ENCODE data around the gene MBNL1. TPM values are rescaled to one million over a fixed set of nuclear protein-coding genes. Genes with fewer than 3 reads are reported as not detected.

Gene MBNL1
- 1 to 10 TPM; 1.3 to 4.9 TPM for total RNA-seq
- 15.2 TPM for polyA plus RNA-seq (2013, experiment 1 of 2)
- 13.7 TPM for polyA plus RNA-seq (2013, experiment 2 of 2)
- long read RNA-seq, experiment 1, partial matches to known transcripts = 0 of 1 reads
- long read RNA-seq, experiment 1, other reads (novel, unspliced or antisense) = 1 of 1 reads
- long read RNA-seq, experiment 2, partial matches to known transcripts = 0 of 1 reads
- long read RNA-seq, experiment 2, other reads (novel, unspliced or antisense) = 1 of 1 reads
- long read RNA-seq, experiment 3, full-length matches to known transcripts = 1 of 3 reads
- long read RNA-seq, experiment 3, partial matches to known transcripts = 1 of 3 reads
- long read RNA-seq, experiment 3, other reads (novel, unspliced or antisense) = 1 of 3 reads
- long read RNA-seq, experiment 4 = 0 reads

GRCh38 chr3:152268555-152269055 is at the start of gene MBNL1:
Gene MBNL1 (plus strand): TSS chr3:152268929. CDS start chr3:152300194, 31,265 bp downstream.
- Mint-ChIP-seq H3K36me3 (ENCODE audit: low read depth) (no peaks in the 10 kb centered on the region), H3K9me3 (no peaks in the 10 kb centered on the region), H3K4me3 (peak within 1 kb of the TSS; percentile 65), H3K4me1 (peaks cover 3% of the 10 kb centered on the region), H3K27me3 (ENCODE audit: insufficient read depth) (peaks cover 95% of the 10 kb centered on the region), H3K27ac (no peak within 1 kb of the TSS)
- TF ChIP-seq CTCF (conservative IDR thresholded peaks at IDR 0.05) = no peak
- H3K36me3 ChIP-seq (ENCODE audit: control insufficient read depth, insufficient read depth, low read length) = no peaks in the 10 kb centered on the region
- H3K9ac ChIP-seq (ENCODE audit: extremely low read depth, low read length, poor library complexity, severe bottlenecking) = peak within 1 kb of the TSS; percentile 7
- DNase-seq = peak; percentile 89
- no peaks in the 10 kb centered on the region for H3K9me3 ChIP-seq (ENCODE audit: control insufficient read depth, low read length)
- H3K4me3 ChIP-seq (ENCODE audit: low read length) = peak within 1 kb of the TSS; percentile 79
- peak within 1 kb of the TSS; percentile 96 for H3K27ac ChIP-seq (ENCODE audit: low read depth, low read length)
- H3K4me1 ChIP-seq (ENCODE audit: control insufficient read depth, insufficient read depth, low read length) = peaks cover 4% of the 10 kb centered on the region
- 0% methylated on average over 5 to 50 of the region's 50 CpGs for WGBS, 2 experiments (ENCODE audit: insufficient coverage in 1 of 2, insufficient read length in 1 of 2)
- H3K27me3 ChIP-seq (ENCODE audit: control insufficient read depth, insufficient read depth, low read length, poor library complexity, severe bottlenecking) = peaks cover 99% of the 10 kb centered on the region

- DNase-seq = no peak
- Mint-ChIP-seq H3K4me3 (no peak overlapping the region), H3K36me3 (ENCODE audit: low read depth) (no peaks in the 10 kb centered on the region), H3K27me3 (ENCODE audit: insufficient read depth) (peaks cover 59% of the 10 kb centered on the region), H3K27ac (no peak overlapping the region), H3K9me3 (peaks cover 6% of the 10 kb centered on the region), H3K4me1 (no peaks in the 10 kb centered on the region)
- no peaks in the 10 kb centered on the region for H3K4me1 ChIP-seq (ENCODE audit: control insufficient read depth, insufficient read depth, low read length)
- no peak overlapping the region for H3K27ac ChIP-seq (ENCODE audit: low read depth, low read length)
- H3K36me3 ChIP-seq (ENCODE audit: control insufficient read depth, insufficient read depth, low read length) = no peaks in the 10 kb centered on the region
- H3K9ac ChIP-seq (ENCODE audit: extremely low read depth, low read length, poor library complexity, severe bottlenecking) = no peak overlapping the region
- WGBS, 2 experiments (ENCODE audit: insufficient coverage in 1 of 2, insufficient read length in 1 of 2) = 91 to 100% methylated on average over 3 of the region's 3 CpGs
- TF ChIP-seq CTCF (conservative IDR thresholded peaks at IDR 0.05) = no peak
- no peak overlapping the region for H3K4me3 ChIP-seq (ENCODE audit: low read length)
- no peaks in the 10 kb centered on the region for H3K9me3 ChIP-seq (ENCODE audit: control insufficient read depth, low read length)
- H3K27me3 ChIP-seq (ENCODE audit: control insufficient read depth, insufficient read depth, low read length, poor library complexity, severe bottlenecking) = peaks cover 51% of the 10 kb centered on the region
Measured at GRCh38 chr3:152219216-152219615, 49.5 kb upstream of the MBNL1 start.

DNA sequence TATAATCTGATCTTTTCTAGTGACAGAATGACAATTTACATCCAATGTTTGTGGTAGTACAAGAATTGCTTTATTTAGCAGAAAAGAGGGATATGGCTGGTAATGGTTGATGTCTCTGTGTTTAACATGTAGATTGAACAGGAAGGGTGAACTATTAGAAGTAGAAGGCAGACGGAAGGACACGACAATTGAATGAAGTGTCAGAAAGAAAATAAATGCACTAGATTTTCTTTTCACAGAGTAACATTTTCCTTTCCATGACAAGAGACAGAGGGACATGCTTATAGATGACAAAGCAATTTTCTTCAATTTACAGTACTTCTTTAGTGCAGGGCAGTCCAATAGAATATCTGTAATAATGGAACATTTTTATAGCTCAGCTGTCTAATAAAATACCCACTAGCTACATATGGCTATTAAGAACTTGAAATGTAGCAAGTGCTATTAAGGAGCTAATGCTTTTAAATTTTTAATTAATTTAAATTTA is 48.9 kb upstream of the MBNL1 start:
- Mint-ChIP-seq H3K27ac (no peak overlapping the region), H3K4me1 (no peaks in the 10 kb centered on the region), H3K27me3 (ENCODE audit: insufficient read depth) (peaks cover 58% of the 10 kb centered on the region), H3K36me3 (ENCODE audit: low read depth) (no peaks in the 10 kb centered on the region), H3K9me3 (peaks cover 6% of the 10 kb centered on the region), H3K4me3 (no peak overlapping the region)
- Histone ChIP-seq H3K36me3 (ENCODE audit: control insufficient read depth, insufficient read depth, low read length) (no peaks in the 10 kb centered on the region), H3K27ac (ENCODE audit: low read depth, low read length) (no peak overlapping the region), H3K27me3 (ENCODE audit: control insufficient read depth, insufficient read depth, low read length, poor library complexity, severe bottlenecking) (peaks cover 46% of the 10 kb centered on the region), H3K9ac (ENCODE audit: extremely low read depth, low read length, poor library complexity, severe bottlenecking) (no peak overlapping the region), H3K9me3 (ENCODE audit: control insufficient read depth, low read length) (no peaks in the 10 kb centered on the region), H3K4me1 (ENCODE audit: control insufficient read depth, insufficient read depth, low read length) (no peaks in the 10 kb centered on the region), H3K4me3 (ENCODE audit: low read length) (no peak overlapping the region)
- TF ChIP-seq CTCF (conservative IDR thresholded peaks at IDR 0.05) = no peak
- no peak for DNase-seq
- WGBS, 2 experiments (ENCODE audit: insufficient coverage in 1 of 2, insufficient read length in 1 of 2) = 93 to 100% methylated on average over 2 of the region's 2 CpGs
